Spleen (tissue), 11 donors: ENCODE measurements around the gene NEDD4L. TPM values are rescaled to one million over a fixed set of nuclear protein-coding genes. Genes with fewer than 3 reads are reported as not detected.

Source experiments
- DNase-seq: peaks from one replicate; pipeline ENCODE4 v3.0.0-alpha.2; 2020
- H3K27ac ChIP-seq, 8 donors: fragments of 200-600 bp; sonication (generic) in 7 of 8; 1 replicate in 4 of 8; 2 replicates in 4 of 8; pipeline versions ENCODE4 v1.5.0 to v1.8.0; 2016 to 2021; ENCODE audit warnings: inconsistent platforms in 4 of 8, mild to moderate bottlenecking in 4 of 8, moderate library complexity in 1 of 8
- H3K27me3 ChIP-seq, 7 donors: fragments of 200-600 bp; sonication (generic) in 6 of 7; replicated peaks in 1 of 7; 1 replicate in 4 of 7; 2 replicates in 3 of 7; pipeline versions ENCODE4 v1.5.0 to v1.8.0; 2016 to 2021; ENCODE audit warnings: inconsistent platforms in 3 of 7, mild to moderate bottlenecking in 1 of 7
- H3K36me3 ChIP-seq, 6 donors: fragments of 200-600 bp; sonication (generic) in 5 of 6; 1 replicate in 4 of 6; 2 replicates in 2 of 6; pipeline versions ENCODE4 v1.5.0 to v1.8.0; 2016 to 2021; ENCODE audit warnings: inconsistent platforms in 2 of 6
- H3K4me1 ChIP-seq, 6 donors: fragments of 200-600 bp; sonication (generic) in 5 of 6; 1 replicate in 3 of 6; 2 replicates in 3 of 6; pipeline versions ENCODE4 v1.5.0 to v1.8.0; 2016 to 2021; ENCODE audit warnings: inconsistent platforms in 3 of 6
- H3K4me3 ChIP-seq, 8 donors: fragments of 200-600 bp; sonication (generic) in 7 of 8; 1 replicate in 4 of 8; 2 replicates in 4 of 8; pipeline versions ENCODE4 v1.5.0 to v1.8.0; 2016 to 2021; ENCODE audit warnings: inconsistent platforms in 4 of 8, mild to moderate bottlenecking in 4 of 8, moderate library complexity in 2 of 8
- H3K9me3 ChIP-seq, 8 donors: fragments of 200-600 bp; sonication (generic) in 7 of 8; 1 replicate in 4 of 8; 2 replicates in 4 of 8; pipeline versions ENCODE4 v1.5.0 to v1.8.0; 2016 to 2021; ENCODE audit warnings: inconsistent platforms in 4 of 8
- CTCF ChIP-seq, 11 experiments: fragments of 200-600 bp in 7 of 11; fragments of 450-650 bp in 4 of 11; sonication (generic) in 4 of 11; IDR thresholded peaks in 8 of 11; conservative IDR thresholded peaks in 3 of 11; 1 replicate in 7 of 11; 2 replicates in 4 of 11; pipeline versions ENCODE4 v1.4.0 to v1.8.0; 2016 to 2021; ENCODE audit warnings: antibody characterized with exemption in 11 of 11, inconsistent platforms in 4 of 11, mild to moderate bottlenecking in 1 of 11
- POLR2A ChIP-seq, 3 donors: fragments of 450-650 bp; IDR thresholded peaks; one replicate each; pipeline ENCODE4 v1.5.1; 2017; ENCODE audit warnings: antibody characterized with exemption in 3 of 3, mild to moderate bottlenecking in 1 of 3
- POLR2AphosphoS5 ChIP-seq, 3 donors: sonication (generic); formaldehyde crosslinking; IDR thresholded peaks; one replicate each; pipeline ENCODE4 v1.5.1; 2017; ENCODE audit warnings: antibody characterized with exemption in 3 of 3
- WGBS, 5 donors: extraction: QIAGEN DNeasy Blood & Tissue Kit in 3 of 5; methylation state at CpG; one replicate each; pipeline versions ENCODE4 v1.1.5 to v1.1.7; 2013 to 2018; 5-methylcytosine and 5-hydroxymethylcytosine counted together
- intact Hi-C: fragments of 100-400 bp; cut with DNase I; formaldehyde crosslinking; loops from one replicate; pipeline ENCODE4 v1.15.0; 2023; ENCODE audit warnings: low total_unique reads
- polyA plus RNA-seq, 3 donors: library from polyadenylated mRNA; stranded (reverse); fragments of 200-250 nt; gene quantifications; one replicate each; pipeline ENCODE4 v1.2.1, GENCODE V29; 2013
- total RNA-seq, 7 donors: library from RNA; depleted of rRNA in 3 of 7; stranded (reverse); fragments of >200 nt in 3 of 7; fragmentation: NEBNext Ultra II Directional in 4 of 7; extraction: Animal tissue kit (Norgen Biotek cat#: 25700) in 4 of 7; gene quantifications; one replicate each; pipeline versions ENCODE4 v1.1.0 to v1.2.1, GENCODE V29; 2016 to 2021
- donor health status: healthy with polysubstance abuse.
- donor health status: DM: no; HTN: no; CAD: no; lungs with moderate emphysema.
- donor health status: DM: no; HTN: no; CAD: no.
- donor health status: Bipolar disorder and iron deficiency.
- donor health status: healthy.
- donor health status: DM: no; HTN: no; CAD: no.
- donor health status: DM: yes; HTN: yes; CAD: no.

The NEDD4L gene
- total and polyA plus RNA-seq, 10 donors = 8.7 to 26.9 (median 18.3) TPM

GRCh38 chr18:58334061-58334460 is 290.0 kb downstream of the NEDD4L start:
- no peak overlapping the region for H3K4me3 ChIP-seq
- peaks cover 0 to 41% (median 1%) of the 10 kb centered on the region in 6 donors for H3K36me3 ChIP-seq
- DNase-seq = no peak
- H3K4me1 ChIP-seq = no peaks in the 10 kb centered on the region
- no peaks in the 10 kb centered on the region for H3K27me3 ChIP-seq
- TF ChIP-seq POLR2A (IDR thresholded peaks at IDR 0.05) (no peak), POLR2AphosphoS5 (IDR thresholded peaks at IDR 0.05) (no peak)
- intact Hi-C loops = no loop called here
- no peak overlapping the region for H3K27ac ChIP-seq
- no peaks in the 10 kb centered on the region for H3K9me3 ChIP-seq
- 89 to 94% (median 92%) methylated on average over 2 of the region's 2 CpGs for WGBS, 5 donors

- no peaks in the 10 kb centered on the region for H3K4me1 ChIP-seq
- intact Hi-C loops = no loop called here
- H3K27ac ChIP-seq = no peak overlapping the region
- 93 to 98% (median 97%) methylated on average over 11 of the region's 11 CpGs for WGBS, 5 donors
- no peak overlapping the region for H3K4me3 ChIP-seq
- DNase-seq = no peak
- H3K36me3 ChIP-seq = peaks cover 0 to 30% (median 0%) of the 10 kb centered on the region in 6 donors
- H3K9me3 ChIP-seq = no peaks in the 10 kb centered on the region
- H3K27me3 ChIP-seq = no peaks in the 10 kb centered on the region
- TF ChIP-seq POLR2A (IDR thresholded peaks at IDR 0.05) (no peak), POLR2AphosphoS5 (IDR thresholded peaks at IDR 0.05) (no peak), CTCF (IDR thresholded peaks at IDR 0.05 in 8 of 11, conservative IDR thresholded peaks at IDR 0.05 in 3 of 11) (no peak)
Measured at GRCh38 chr18:58335223-58335622, 291.2 kb downstream of the NEDD4L start.

- no peaks in the 10 kb centered on the region for H3K27me3 ChIP-seq
- H3K4me3 ChIP-seq = no peak overlapping the region
- no peaks in the 10 kb centered on the region for H3K9me3 ChIP-seq
- H3K36me3 ChIP-seq = peaks cover 0 to 24% (median 0%) of the 10 kb centered on the region in 6 donors
- H3K27ac ChIP-seq = no peak overlapping the region
- DNase-seq = no peak
- TF ChIP-seq POLR2A (IDR thresholded peaks at IDR 0.05) (no peak), CTCF (IDR thresholded peaks at IDR 0.05 in 8 of 11, conservative IDR thresholded peaks at IDR 0.05 in 3 of 11) (no peak), POLR2AphosphoS5 (IDR thresholded peaks at IDR 0.05) (no peak)
- WGBS, 5 donors = 84 to 100% (median 97%) methylated on average over 1 of the region's 1 CpG
- intact Hi-C loops = no loop called here
- no peaks in the 10 kb centered on the region for H3K4me1 ChIP-seq
Measured at GRCh38 chr18:58335821-58336220, 291.8 kb downstream of the NEDD4L start.

- Histone ChIP-seq H3K27ac (no peak overlapping the region), H3K4me3 (no peak overlapping the region), H3K36me3 (peaks cover 0 to 18% (median 0%) of the 10 kb centered on the region in 6 donors), H3K4me1 (no peaks in the 10 kb centered on the region), H3K9me3 (no peaks in the 10 kb centered on the region), H3K27me3 (no peaks in the 10 kb centered on the region)
- DNase-seq = no peak
- intact Hi-C loops = no loop called here
- TF ChIP-seq CTCF (IDR thresholded peaks at IDR 0.05 in 8 of 11, conservative IDR thresholded peaks at IDR 0.05 in 3 of 11) = no peak
- 86 to 92% (median 87%) methylated on average over 3 of the region's 3 CpGs for WGBS, 5 donors
Measured at GRCh38 chr18:58336605-58337004, 292.6 kb downstream of the NEDD4L start.

- intact Hi-C loops = no loop called here
- WGBS, 5 donors = 46 to 61% (median 55%) methylated on average over 4 of the region's 4 CpGs
- H3K27me3 ChIP-seq = no peaks in the 10 kb centered on the region
- no peaks in the 10 kb centered on the region for H3K9me3 ChIP-seq
- peaks cover 0 to 16% (median 0%) of the 10 kb centered on the region in 6 donors for H3K36me3 ChIP-seq
- H3K4me1 ChIP-seq = no peaks in the 10 kb centered on the region
- TF ChIP-seq CTCF (IDR thresholded peaks at IDR 0.05 in 8 of 11, conservative IDR thresholded peaks at IDR 0.05 in 3 of 11) (no peak), POLR2AphosphoS5 (IDR thresholded peaks at IDR 0.05) (no peak), POLR2A (IDR thresholded peaks at IDR 0.05) (no peak)
- no peak overlapping the region for H3K4me3 ChIP-seq
- H3K27ac ChIP-seq = no peak overlapping the region
- no peak for DNase-seq
Measured at GRCh38 chr18:58337285-58337684, 293.3 kb downstream of the NEDD4L start.
